Measurements from ENCODE around the gene ZNF511. TPM values are rescaled to one million over a fixed set of nuclear protein-coding genes. Genes with fewer than 3 reads are reported as not detected.

ZNF511 gene
- total RNA-seq, 1 donor = 24.6 TPM

DNA sequence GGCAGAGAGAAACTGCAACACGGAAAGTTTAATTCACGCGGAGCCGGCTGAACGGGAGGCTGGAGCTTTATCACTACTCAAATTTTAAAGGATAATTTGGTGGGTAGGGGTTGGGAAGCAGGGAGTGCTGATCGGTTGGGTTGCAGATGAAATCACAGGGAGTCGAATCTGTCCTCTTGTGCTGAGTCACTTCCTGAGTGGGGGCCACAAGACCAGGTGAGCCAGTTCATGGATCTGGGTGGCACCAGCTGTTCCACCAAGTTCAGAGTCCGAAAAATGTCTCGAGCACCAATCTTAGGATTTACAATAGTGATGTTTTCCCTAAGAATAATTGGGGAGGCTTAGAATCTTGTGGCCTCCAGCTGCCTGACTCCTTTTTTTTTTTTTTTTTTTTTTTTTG lies 34.8 kb downstream of the ZNF511 start:
- no peak for DNase-seq (ENCODE audit: insufficient read length, low spot score, missing footprints)
- H4K20me1 ChIP-seq (ENCODE audit: insufficient read depth, low read length) = no peaks in the 10 kb centered on the region
- no peak overlapping the region for H3K4me2 ChIP-seq (ENCODE audit: insufficient read depth, low read length)
- TF ChIP-seq, protein P1, sequence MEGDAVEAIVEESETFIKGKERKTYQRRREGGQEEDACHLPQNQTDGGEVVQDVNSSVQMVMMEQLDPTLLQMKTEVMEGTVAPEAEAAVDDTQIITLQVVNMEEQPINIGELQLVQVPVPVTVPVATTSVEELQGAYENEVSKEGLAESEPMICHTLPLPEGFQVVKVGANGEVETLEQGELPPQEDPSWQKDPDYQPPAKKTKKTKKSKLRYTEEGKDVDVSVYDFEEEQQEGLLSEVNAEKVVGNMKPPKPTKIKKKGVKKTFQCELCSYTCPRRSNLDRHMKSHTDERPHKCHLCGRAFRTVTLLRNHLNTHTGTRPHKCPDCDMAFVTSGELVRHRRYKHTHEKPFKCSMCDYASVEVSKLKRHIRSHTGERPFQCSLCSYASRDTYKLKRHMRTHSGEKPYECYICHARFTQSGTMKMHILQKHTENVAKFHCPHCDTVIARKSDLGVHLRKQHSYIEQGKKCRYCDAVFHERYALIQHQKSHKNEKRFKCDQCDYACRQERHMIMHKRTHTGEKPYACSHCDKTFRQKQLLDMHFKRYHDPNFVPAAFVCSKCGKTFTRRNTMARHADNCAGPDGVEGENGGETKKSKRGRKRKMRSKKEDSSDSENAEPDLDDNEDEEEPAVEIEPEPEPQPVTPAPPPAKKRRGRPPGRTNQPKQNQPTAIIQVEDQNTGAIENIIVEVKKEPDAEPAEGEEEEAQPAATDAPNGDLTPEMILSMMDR (IDR thresholded peaks at IDR 0.05; ENCODE audit: extremely low read depth, low read depth, low read length) = no peak
- H3K4me3 ChIP-seq (ENCODE audit: insufficient read depth, low read length) = no peak overlapping the region
- H3K27ac ChIP-seq (ENCODE audit: low read depth, low read length) = no peak overlapping the region
- H2AFZ ChIP-seq (ENCODE audit: low read length) = no peak overlapping the region
- no peaks in the 10 kb centered on the region for H3K36me3 ChIP-seq (ENCODE audit: insufficient read depth, low read length)
- no peaks in the 10 kb centered on the region for H3K79me2 ChIP-seq (ENCODE audit: insufficient read depth, low read length)
- peaks cover 5% of the 10 kb centered on the region for H3K27me3 ChIP-seq (ENCODE audit: insufficient read depth, low read length)
- no peaks in the 10 kb centered on the region for H3K9me3 ChIP-seq (ENCODE audit: low read depth, low read length)
- no peaks in the 10 kb centered on the region for H3K4me1 ChIP-seq (ENCODE audit: insufficient read depth, low read length)

DNA sequence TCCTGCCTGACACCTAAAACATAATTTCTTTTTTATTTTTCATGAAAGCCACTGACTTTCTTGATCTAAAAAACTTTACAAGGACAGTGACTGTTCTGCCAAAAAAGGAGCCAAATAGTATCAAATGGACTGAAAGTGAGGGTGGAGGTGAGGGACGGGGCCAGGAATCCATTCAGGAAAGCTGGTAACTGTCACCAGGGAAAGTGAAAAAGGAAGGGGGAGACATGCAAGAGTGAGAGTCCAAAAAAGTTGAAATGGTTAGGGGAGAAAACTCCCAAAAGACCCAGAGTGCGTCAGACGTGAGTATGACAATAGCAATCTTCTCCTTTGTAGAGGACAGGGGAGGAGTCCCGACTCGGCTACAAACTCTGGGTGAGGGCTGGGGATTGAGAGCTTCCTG lies 35.5 kb downstream of the ZNF511 start:
- DNase-seq (ENCODE audit: insufficient read length, low spot score, missing footprints) = no peak
- Histone ChIP-seq H3K9me3 (ENCODE audit: low read depth, low read length) (no peaks in the 10 kb centered on the region), H3K27ac (ENCODE audit: low read depth, low read length) (no peak overlapping the region), H3K27me3 (ENCODE audit: insufficient read depth, low read length) (peaks cover 5% of the 10 kb centered on the region), H3K79me2 (ENCODE audit: insufficient read depth, low read length) (no peaks in the 10 kb centered on the region), H3K4me3 (ENCODE audit: insufficient read depth, low read length) (no peak overlapping the region), H3K4me1 (ENCODE audit: insufficient read depth, low read length) (no peaks in the 10 kb centered on the region), H3K36me3 (ENCODE audit: insufficient read depth, low read length) (no peaks in the 10 kb centered on the region), H3K4me2 (ENCODE audit: insufficient read depth, low read length) (no peak overlapping the region), H2AFZ (ENCODE audit: low read length) (no peak overlapping the region), H4K20me1 (ENCODE audit: insufficient read depth, low read length) (no peaks in the 10 kb centered on the region)
- TF ChIP-seq, protein P1 (IDR thresholded peaks at IDR 0.05; ENCODE audit: extremely low read depth, low read depth, low read length) = no peak

DNA sequence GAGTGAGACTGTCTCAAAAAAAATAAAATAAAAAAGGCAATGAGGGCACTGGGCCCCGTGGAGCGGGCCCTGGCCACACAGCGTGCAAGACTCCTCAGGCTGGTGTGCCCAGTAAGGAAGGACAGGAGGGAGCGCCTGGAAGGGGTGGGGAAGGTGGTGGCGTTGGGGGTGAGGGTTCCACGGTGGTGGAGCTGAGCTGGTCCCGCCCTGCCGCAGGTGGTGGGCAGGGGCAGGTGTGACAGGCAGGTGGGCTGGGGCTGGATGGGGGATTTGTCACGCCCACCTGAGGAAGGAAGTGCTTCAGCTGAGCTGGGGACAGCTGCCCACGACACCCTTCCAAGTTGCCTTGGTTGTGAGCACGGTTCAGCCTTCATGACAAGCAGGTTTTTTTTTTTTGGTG lies 37.7 kb downstream of the ZNF511 start:
- H4K20me1 ChIP-seq (ENCODE audit: insufficient read depth, low read length) = no peaks in the 10 kb centered on the region
- no peak for DNase-seq (ENCODE audit: insufficient read length, low spot score, missing footprints)
- TF ChIP-seq, protein P1 (IDR thresholded peaks at IDR 0.05; ENCODE audit: extremely low read depth, low read depth, low read length) = no peak

DNA sequence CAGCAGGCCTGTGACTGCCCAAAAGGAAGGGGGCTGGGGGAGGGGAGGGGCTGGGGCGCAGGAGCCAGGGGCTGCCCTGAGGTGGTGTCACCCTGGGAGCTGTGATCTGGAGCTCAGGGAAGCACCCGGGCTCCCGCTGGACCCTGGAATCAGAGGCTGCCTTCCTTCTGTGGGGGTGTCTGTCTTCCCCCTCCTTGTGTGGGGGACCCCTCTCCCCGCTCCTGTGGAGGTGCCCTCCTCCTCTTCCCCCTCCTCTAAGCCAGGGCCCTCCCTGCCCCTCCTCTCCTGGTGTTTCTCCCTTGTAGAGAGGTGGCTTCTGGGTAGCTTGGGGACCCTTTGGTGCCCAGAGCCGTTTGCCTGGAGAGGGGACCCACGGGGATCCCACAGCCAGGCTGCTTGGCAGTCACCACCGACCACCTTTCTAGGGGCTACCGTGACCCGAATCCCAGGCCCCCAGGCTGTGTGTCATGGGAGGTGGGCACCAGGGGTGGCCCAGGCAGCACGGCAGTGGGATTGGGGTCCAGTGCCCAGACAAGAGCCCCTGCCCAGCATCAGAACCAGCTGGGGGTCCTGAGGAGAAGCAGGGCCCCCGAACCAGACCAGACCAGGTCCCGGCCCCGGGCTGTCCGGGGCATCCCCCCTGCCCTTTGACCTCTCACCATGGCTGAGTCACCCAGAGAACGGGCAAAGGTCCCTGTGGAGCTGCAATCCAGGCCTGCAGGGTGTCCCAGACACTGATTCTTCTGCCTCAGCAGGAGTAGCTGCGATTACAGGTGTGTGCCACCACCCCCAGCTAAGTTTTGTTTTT lies 39.2 kb downstream of the ZNF511 start:
- H4K20me1 ChIP-seq (ENCODE audit: insufficient read depth, low read length) = no peaks in the 10 kb centered on the region
- H3K4me1 ChIP-seq (ENCODE audit: insufficient read depth, low read length) = no peaks in the 10 kb centered on the region
- no peak overlapping the region for H3K27ac ChIP-seq (ENCODE audit: low read depth, low read length)
- no peaks in the 10 kb centered on the region for H3K79me2 ChIP-seq (ENCODE audit: insufficient read depth, low read length)
- DNase-seq (ENCODE audit: insufficient read length, low spot score, missing footprints) = peak; percentile 80
- H3K36me3 ChIP-seq (ENCODE audit: insufficient read depth, low read length) = no peaks in the 10 kb centered on the region
- H3K4me3 ChIP-seq (ENCODE audit: insufficient read depth, low read length) = no peak overlapping the region
- no peak overlapping the region for H2AFZ ChIP-seq (ENCODE audit: low read length)
- peaks cover 5% of the 10 kb centered on the region for H3K27me3 ChIP-seq (ENCODE audit: insufficient read depth, low read length)
- TF ChIP-seq, protein P1 (IDR thresholded peaks at IDR 0.05; ENCODE audit: extremely low read depth, low read depth, low read length) = no peak
- H3K9me3 ChIP-seq (ENCODE audit: low read depth, low read length) = no peaks in the 10 kb centered on the region
- H3K4me2 ChIP-seq (ENCODE audit: insufficient read depth, low read length) = no peak overlapping the region

More for the DNA sequence above, 37.7 kb downstream of the ZNF511 start:
- Histone ChIP-seq H3K79me2 (ENCODE audit: insufficient read depth, low read length) (no peaks in the 10 kb centered on the region), H3K9me3 (ENCODE audit: low read depth, low read length) (no peaks in the 10 kb centered on the region), H3K27ac (ENCODE audit: low read depth, low read length) (no peak overlapping the region), H3K4me3 (ENCODE audit: insufficient read depth, low read length) (no peak overlapping the region), H3K4me2 (ENCODE audit: insufficient read depth, low read length) (no peak overlapping the region), H2AFZ (ENCODE audit: low read length) (no peak overlapping the region), H3K36me3 (ENCODE audit: insufficient read depth, low read length) (no peaks in the 10 kb centered on the region), H3K27me3 (ENCODE audit: insufficient read depth, low read length) (peaks cover 5% of the 10 kb centered on the region), H3K4me1 (ENCODE audit: insufficient read depth, low read length) (no peaks in the 10 kb centered on the region)

All from osteoblast (primary cell).